ENCODE data around the gene TRERF1.

DNA sequence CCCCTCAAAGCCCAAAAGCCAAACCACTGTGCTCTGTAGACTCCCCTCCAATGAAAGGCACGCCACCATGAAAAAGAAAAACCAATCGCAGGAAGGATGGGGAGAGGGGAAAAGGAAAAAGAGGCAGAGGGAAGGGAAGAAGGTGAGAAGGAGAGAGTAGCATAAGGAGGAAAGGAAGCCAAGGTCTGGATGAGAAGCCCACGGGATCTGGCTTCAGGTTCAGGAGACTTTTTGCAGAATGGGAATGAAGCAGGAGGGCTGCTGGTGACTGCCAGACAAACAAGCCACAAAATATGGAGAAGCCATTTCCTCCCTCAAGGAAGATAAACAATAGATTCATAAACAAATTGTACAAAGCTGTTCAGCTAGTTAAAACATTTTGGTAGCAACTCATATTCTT lies 155.1 kb downstream of the TRERF1 start:
- TF ChIP-seq, protein P1, sequence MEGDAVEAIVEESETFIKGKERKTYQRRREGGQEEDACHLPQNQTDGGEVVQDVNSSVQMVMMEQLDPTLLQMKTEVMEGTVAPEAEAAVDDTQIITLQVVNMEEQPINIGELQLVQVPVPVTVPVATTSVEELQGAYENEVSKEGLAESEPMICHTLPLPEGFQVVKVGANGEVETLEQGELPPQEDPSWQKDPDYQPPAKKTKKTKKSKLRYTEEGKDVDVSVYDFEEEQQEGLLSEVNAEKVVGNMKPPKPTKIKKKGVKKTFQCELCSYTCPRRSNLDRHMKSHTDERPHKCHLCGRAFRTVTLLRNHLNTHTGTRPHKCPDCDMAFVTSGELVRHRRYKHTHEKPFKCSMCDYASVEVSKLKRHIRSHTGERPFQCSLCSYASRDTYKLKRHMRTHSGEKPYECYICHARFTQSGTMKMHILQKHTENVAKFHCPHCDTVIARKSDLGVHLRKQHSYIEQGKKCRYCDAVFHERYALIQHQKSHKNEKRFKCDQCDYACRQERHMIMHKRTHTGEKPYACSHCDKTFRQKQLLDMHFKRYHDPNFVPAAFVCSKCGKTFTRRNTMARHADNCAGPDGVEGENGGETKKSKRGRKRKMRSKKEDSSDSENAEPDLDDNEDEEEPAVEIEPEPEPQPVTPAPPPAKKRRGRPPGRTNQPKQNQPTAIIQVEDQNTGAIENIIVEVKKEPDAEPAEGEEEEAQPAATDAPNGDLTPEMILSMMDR (IDR thresholded peaks at IDR 0.05; ENCODE audit: insufficient read depth, low read length, poor library complexity, severe bottlenecking): no peak
- no peak for TF ChIP-seq EZH2phosphoT487 (conservative IDR thresholded peaks at IDR 0.05; ENCODE audit: low read length)
